ENCODE data around the gene FOXJ1. TPM values are rescaled to one million over a fixed set of nuclear protein-coding genes. Genes with fewer than 3 reads are reported as not detected.

Gene FOXJ1
- total RNA-seq, 3 donors from 2014 or later = 0.15 TPM; not detected in 2

DNA sequence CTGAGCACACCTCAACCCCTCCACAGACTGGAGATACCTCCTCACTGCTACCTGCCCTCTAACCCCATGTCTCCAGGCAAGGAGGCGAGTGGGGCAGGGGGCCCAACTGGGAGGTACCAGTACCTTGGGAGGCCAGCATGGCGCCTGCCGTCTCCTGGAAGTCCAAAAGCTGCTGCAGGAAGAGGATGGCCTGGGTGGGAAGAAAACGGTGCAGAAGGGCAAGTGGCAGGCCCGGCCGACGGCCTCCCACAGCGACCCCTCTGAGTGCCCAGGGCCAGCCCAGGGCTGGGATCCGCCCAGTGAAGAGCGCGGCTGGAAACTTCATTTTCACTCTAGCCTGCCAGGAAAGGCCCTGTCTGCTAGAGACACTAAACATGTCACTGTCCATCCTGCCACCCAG, 53.5 kb downstream of the FOXJ1 start:
- Histone ChIP-seq H3K36me3 (peaks cover 6% of the 10 kb centered on the region), H3K4me3 (no peak overlapping the region), H3K27ac (no peak overlapping the region), H3K4me1 (no peaks in the 10 kb centered on the region), H3K27me3 (no peaks in the 10 kb centered on the region), H3K9me3 (no peaks in the 10 kb centered on the region)
- no peak for TF ChIP-seq POLR2A (IDR thresholded peaks at IDR 0.05)
- TF ChIP-seq POLR2AphosphoS5 (IDR thresholded peaks at IDR 0.05) = no peak
- TF ChIP-seq, protein P1, sequence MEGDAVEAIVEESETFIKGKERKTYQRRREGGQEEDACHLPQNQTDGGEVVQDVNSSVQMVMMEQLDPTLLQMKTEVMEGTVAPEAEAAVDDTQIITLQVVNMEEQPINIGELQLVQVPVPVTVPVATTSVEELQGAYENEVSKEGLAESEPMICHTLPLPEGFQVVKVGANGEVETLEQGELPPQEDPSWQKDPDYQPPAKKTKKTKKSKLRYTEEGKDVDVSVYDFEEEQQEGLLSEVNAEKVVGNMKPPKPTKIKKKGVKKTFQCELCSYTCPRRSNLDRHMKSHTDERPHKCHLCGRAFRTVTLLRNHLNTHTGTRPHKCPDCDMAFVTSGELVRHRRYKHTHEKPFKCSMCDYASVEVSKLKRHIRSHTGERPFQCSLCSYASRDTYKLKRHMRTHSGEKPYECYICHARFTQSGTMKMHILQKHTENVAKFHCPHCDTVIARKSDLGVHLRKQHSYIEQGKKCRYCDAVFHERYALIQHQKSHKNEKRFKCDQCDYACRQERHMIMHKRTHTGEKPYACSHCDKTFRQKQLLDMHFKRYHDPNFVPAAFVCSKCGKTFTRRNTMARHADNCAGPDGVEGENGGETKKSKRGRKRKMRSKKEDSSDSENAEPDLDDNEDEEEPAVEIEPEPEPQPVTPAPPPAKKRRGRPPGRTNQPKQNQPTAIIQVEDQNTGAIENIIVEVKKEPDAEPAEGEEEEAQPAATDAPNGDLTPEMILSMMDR (IDR thresholded peaks at IDR 0.05) = no peak
- intact Hi-C loops (cut with DNase I; ENCODE audit: low total_unique reads) = no loop called here
- no peak for DNase-seq (ENCODE audit: low spot score in 2 of 2)

DNA sequence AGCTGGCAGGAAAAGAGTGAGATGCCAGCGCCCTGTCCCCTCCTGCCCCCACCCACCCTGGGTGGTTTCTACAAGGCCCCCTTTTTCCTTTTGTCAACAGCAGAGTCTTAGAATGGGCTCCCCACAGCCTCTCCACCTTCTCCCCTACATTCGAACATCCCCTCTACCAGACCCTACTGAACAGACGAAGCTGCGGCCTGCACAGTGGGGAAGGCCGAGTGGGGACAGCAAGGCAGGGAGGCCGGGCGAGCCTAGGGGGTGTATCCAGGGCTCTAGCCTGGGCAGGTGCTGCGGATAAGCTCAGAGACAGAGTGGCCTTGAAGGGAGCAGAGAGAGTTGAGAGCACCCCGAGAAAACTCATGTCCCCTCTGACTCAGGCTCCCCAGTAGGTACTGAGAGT, 54.7 kb downstream of the FOXJ1 start:
- TF ChIP-seq, protein P1 (IDR thresholded peaks at IDR 0.05) = no peak
- TF ChIP-seq POLR2AphosphoS5 (IDR thresholded peaks at IDR 0.05) (no peak), POLR2A (IDR thresholded peaks at IDR 0.05) (no peak)
- H3K27me3 ChIP-seq = no peaks in the 10 kb centered on the region
- H3K27ac ChIP-seq = no peak overlapping the region
- intact Hi-C loops (cut with DNase I; ENCODE audit: low total_unique reads) = no loop called here
- no peak for DNase-seq (ENCODE audit: low spot score in 2 of 2)
- no peaks in the 10 kb centered on the region for H3K4me1 ChIP-seq
- no peak overlapping the region for H3K4me3 ChIP-seq
- peaks cover 6% of the 10 kb centered on the region for H3K36me3 ChIP-seq
- H3K9me3 ChIP-seq = no peaks in the 10 kb centered on the region

Other genes starting within 250 kb of the FOXJ1 start
- 10 to 100 TPM; 16.7 to 28.8 (median 23.3) TPM for gene TRIM65, start 244.3 kb downstream of the FOXJ1 start, total RNA-seq
- gene MRPL38, start 236.4 kb downstream of the FOXJ1 start, total RNA-seq = 10 to 100 TPM; 29.4 to 39.0 (median 36.6) TPM
- 10 to 100 TPM in 2 of 3 donors, 1 to 10 TPM in 1; 7.7 to 18.7 (median 17.7) TPM for gene FBF1, start 200.2 kb downstream of the FOXJ1 start, total RNA-seq
- 100 to 1,000 TPM in 1 of 3 donors, 10 to 100 TPM in 2; 55.1 to 147 (median 55.3) TPM for gene ACOX1, start 162.1 kb downstream of the FOXJ1 start, total RNA-seq
- gene TEN1, start 162.0 kb downstream of the FOXJ1 start, total RNA-seq = 10 to 100 TPM; 16.7 to 30.2 (median 26.8) TPM
- gene CDK3, start 140.4 kb downstream of the FOXJ1 start, total RNA-seq = 10 to 100 TPM in 1 of 3 donors, 1 to 10 TPM in 2; 6.6 to 13.0 (median 9.5) TPM
- gene EVPL, start 113.9 kb downstream of the FOXJ1 start, total RNA-seq = 1 to 10 TPM; 1.6 to 8.0 (median 3.9) TPM
- gene SRP68, start 68.7 kb downstream of the FOXJ1 start, total RNA-seq = 10 to 100 TPM; 41.3 to 49.6 (median 48.3) TPM
- not detected for gene GALR2, start 66.5 kb downstream of the FOXJ1 start, total RNA-seq
- not detected for gene ZACN, start 62.1 kb downstream of the FOXJ1 start, total RNA-seq
- gene EXOC7, start 37.5 kb downstream of the FOXJ1 start, total RNA-seq = 100 to 1,000 TPM in 1 of 3 donors, 10 to 100 TPM in 2; 91.4 to 103 (median 93.9) TPM
- 1 to 10 TPM; 3.1 to 7.8 (median 4.3) TPM for gene RNF157, start 99.2 kb upstream of the FOXJ1 start, total RNA-seq
- 10 to 100 TPM; 11.1 to 15.1 (median 13.0) TPM for gene UBALD2, start 124.1 kb upstream of the FOXJ1 start, total RNA-seq
- 1 to 10 TPM; 3.0 to 4.3 (median 3.8) TPM for gene QRICH2, start 167.0 kb upstream of the FOXJ1 start, total RNA-seq
- 100 to 1,000 TPM in 1 of 3 donors, 10 to 100 TPM in 2; 71.4 to 110 (median 78.3) TPM for gene PRPSAP1, start 212.7 kb upstream of the FOXJ1 start, total RNA-seq
- 10 to 100 TPM in 2 of 3 donors, 1 to 10 TPM in 1; 9.6 to 28.5 (median 23.0) TPM for gene SPHK1, start 243.4 kb upstream of the FOXJ1 start, total RNA-seq